ENCODE results near the gene ECI2. TPM values are rescaled to one million over a fixed set of nuclear protein-coding genes. Genes with fewer than 3 reads are reported as not detected.
"Not testable (repeated sequence)": the region's sequence is repeated elsewhere in the genome, so short reads cannot be mapped to it uniquely, and the experiment has no call there.

ECI2 gene
- total RNA-seq, 1 donor from 2014 or later = 36.9 TPM

DNA sequence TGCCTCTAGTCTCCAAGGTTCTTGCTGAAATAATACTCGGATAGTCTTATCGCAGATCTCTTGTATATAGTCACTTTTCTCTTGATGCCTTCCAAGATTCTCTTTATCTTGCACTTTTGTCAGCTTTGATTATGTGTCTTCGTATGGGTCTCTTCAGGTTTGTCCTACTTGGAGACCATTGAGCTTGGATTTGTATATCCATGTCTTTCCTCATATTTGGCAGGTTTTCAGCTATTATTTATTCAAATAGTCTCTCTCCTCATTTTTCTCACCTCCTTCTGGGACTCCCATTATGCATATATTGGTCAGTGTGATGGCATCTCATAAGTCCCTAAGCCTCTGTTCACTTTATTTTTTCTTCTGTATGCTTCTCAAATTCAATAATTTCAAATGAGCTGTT is 23.0 kb downstream of the ECI2 start:
- DNase-seq (ENCODE audit: low spot score) = no peak
- Mint-ChIP-seq H3K36me3 (ENCODE audit: low read depth) (peaks cover 35% of the 10 kb centered on the region), H3K27ac (no peak overlapping the region), H3K4me1 (ENCODE audit: low read depth) (peaks cover 5% of the 10 kb centered on the region), H3K27me3 (ENCODE audit: low read depth) (peaks cover 39% of the 10 kb centered on the region), H3K4me3 (ENCODE audit: low read depth) (no peak overlapping the region), H3K9me3 (peaks cover 14% of the 10 kb centered on the region)
- intact Hi-C loops (cut with micrococcal nuclease) = no loop called here

DNA sequence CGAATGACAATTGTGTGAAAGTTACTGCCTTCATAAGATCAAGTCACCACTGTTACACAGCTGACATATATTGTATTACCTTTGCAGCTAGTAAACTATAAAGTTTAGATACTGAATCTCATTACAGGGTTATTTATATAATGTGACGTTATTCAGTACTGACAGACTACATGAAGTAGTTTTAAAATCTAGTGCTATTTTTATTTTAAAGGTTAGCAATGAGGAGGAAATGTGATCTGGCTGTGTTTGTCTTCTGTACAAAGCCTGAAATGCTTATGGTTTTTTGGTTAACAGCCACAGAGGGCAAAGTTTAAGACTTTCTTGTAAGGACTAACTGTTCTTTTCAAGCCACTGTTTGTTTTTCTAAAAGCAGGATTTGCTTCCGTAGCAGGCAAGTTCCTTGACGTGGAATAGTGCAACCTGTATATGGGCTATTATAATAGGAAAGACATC is 26.0 kb downstream of the ECI2 start:
- H3K4me3 Mint-ChIP-seq (ENCODE audit: low read depth); intact Hi-C loops (cut with micrococcal nuclease); DNase-seq (ENCODE audit: low spot score); H3K4me1 Mint-ChIP-seq (ENCODE audit: low read depth); H3K27ac Mint-ChIP-seq: not testable (repeated sequence)
- Mint-ChIP-seq H3K36me3 (ENCODE audit: low read depth) (peaks cover 12% of the 10 kb centered on the region), H3K27me3 (ENCODE audit: low read depth) (peaks cover 53% of the 10 kb centered on the region), H3K9me3 (peaks cover 14% of the 10 kb centered on the region)

DNA sequence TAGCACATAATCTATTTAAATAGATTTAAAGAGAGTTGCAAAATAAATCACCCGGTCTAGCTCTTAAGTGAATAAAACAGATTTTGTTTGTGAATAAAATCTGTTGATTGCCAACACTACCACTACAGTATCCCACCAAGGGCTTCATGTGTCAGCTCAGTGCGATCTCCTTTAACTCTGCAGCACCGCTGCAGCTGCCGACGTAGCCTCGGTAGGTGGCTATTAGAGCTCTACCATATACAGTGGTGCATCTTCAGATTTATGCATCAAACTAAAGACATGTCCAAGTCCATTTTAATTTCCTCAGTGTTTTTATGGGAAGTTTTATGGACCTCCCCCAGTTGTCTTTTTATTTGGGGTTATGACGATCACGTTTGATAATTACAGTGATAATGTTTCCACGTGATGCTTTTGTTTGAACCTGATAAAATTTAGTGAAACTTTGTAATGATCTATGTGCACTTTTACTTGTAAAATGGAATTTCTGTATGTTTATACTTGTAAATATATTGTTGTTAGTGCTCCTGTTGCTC is 26.7 kb downstream of the ECI2 start:
- Mint-ChIP-seq H3K4me3 (ENCODE audit: low read depth) (no peak overlapping the region), H3K36me3 (ENCODE audit: low read depth) (peaks cover 5% of the 10 kb centered on the region), H3K9me3 (peaks cover 14% of the 10 kb centered on the region), H3K4me1 (ENCODE audit: low read depth) (peaks cover 2% of the 10 kb centered on the region), H3K27me3 (ENCODE audit: low read depth) (peaks cover 53% of the 10 kb centered on the region), H3K27ac (no peak overlapping the region)
- intact Hi-C loops (cut with micrococcal nuclease) = no loop called here
- no peak for DNase-seq (ENCODE audit: low spot score)

DNA sequence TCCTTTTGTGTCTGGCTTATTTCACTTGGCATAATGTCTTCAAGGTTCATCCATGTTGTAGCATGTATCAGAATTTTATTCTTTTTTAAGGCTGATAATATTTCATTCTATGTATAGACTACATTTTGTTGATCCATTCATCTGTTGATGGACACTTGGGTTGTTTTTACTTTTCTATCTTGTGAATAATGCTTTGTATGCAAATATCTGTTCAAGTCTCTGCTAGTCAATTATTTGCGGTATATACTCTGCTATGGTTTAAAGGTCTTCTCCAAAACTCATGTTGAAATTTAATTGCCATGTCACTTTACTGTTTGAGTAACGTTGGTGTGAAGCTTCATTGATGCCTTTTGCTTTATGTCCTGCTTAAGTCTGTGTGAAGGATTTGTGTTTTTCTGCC is 27.5 kb downstream of the ECI2 start:
- H3K4me1 Mint-ChIP-seq (ENCODE audit: low read depth) = no peaks in the 10 kb centered on the region
- peaks cover 8% of the 10 kb centered on the region for H3K9me3 Mint-ChIP-seq

DNA sequence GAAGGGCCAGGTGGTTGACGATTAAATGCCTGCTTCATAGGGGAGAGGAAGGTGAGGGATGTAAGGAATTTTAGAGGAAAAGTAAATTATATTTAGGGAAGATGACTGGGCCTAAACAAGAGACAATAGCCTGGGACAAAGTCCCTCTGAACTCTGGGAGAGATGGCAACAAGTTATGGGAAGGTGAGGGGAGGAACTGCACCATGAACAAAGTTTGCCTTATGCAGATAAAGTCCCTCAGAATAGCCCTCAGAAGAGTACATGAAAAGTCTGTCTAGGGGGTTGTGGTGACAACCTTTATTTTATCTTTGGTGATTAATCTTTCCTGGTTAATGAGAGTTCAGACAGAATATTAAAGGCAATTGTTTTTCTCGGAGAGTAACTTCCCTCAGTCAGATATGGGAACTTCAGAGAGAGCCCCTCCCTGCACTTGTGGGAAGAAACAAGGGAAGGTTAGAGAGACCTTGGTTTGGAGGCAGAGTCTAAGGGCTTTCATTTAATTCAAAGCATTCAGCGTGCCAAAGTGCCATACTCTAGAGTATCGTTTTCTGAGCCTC is 29.3 kb downstream of the ECI2 start:
- H3K4me1 Mint-ChIP-seq (ENCODE audit: low read depth) = no peaks in the 10 kb centered on the region
- no peaks in the 10 kb centered on the region for H3K9me3 Mint-ChIP-seq
- H3K27me3 Mint-ChIP-seq (ENCODE audit: low read depth) = peaks cover 38% of the 10 kb centered on the region
- DNase-seq (ENCODE audit: low spot score) = no peak
- intact Hi-C loops (cut with micrococcal nuclease) = no loop called here
- no peak overlapping the region for H3K4me3 Mint-ChIP-seq (ENCODE audit: low read depth)
- H3K36me3 Mint-ChIP-seq (ENCODE audit: low read depth) = no peaks in the 10 kb centered on the region
- no peak overlapping the region for H3K27ac Mint-ChIP-seq

More for the DNA sequence above, 27.5 kb downstream of the ECI2 start:
- peaks cover 53% of the 10 kb centered on the region for H3K27me3 Mint-ChIP-seq (ENCODE audit: low read depth)
- H3K4me3 Mint-ChIP-seq (ENCODE audit: low read depth) = no peak overlapping the region
- no peak overlapping the region for H3K27ac Mint-ChIP-seq
- intact Hi-C loops (cut with micrococcal nuclease) = no loop called here
- no peaks in the 10 kb centered on the region for H3K36me3 Mint-ChIP-seq (ENCODE audit: low read depth)
- DNase-seq (ENCODE audit: low spot score) = no peak

DNA sequence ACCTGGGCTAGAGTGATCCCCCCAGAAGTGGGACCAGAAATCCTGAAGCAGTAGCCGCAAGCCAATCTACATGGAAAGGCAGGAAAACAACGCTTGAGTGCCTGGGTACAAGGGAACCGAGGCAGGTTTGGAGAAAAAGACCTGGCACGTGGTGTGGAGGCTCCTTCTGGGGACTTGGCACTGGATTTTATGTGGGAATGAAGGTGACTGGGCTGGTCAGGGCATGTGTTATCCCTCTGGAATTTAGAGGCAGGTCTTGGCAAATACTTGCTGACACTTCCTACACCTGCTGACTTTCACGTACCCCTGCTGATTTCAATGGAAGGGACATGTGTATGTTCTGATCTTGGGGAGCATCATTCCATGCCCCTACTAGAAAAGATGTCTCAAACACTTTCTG is 31.4 kb downstream of the ECI2 start:
- no peak overlapping the region for H3K4me3 Mint-ChIP-seq (ENCODE audit: low read depth)
- intact Hi-C loops (cut with micrococcal nuclease) = no loop called here
- DNase-seq (ENCODE audit: low spot score) = no peak
- H3K9me3 Mint-ChIP-seq = no peaks in the 10 kb centered on the region
- no peak overlapping the region for H3K27ac Mint-ChIP-seq
- no peaks in the 10 kb centered on the region for H3K4me1 Mint-ChIP-seq (ENCODE audit: low read depth)
- no peaks in the 10 kb centered on the region for H3K36me3 Mint-ChIP-seq (ENCODE audit: low read depth)
- peaks cover 32% of the 10 kb centered on the region for H3K27me3 Mint-ChIP-seq (ENCODE audit: low read depth)

DNA sequence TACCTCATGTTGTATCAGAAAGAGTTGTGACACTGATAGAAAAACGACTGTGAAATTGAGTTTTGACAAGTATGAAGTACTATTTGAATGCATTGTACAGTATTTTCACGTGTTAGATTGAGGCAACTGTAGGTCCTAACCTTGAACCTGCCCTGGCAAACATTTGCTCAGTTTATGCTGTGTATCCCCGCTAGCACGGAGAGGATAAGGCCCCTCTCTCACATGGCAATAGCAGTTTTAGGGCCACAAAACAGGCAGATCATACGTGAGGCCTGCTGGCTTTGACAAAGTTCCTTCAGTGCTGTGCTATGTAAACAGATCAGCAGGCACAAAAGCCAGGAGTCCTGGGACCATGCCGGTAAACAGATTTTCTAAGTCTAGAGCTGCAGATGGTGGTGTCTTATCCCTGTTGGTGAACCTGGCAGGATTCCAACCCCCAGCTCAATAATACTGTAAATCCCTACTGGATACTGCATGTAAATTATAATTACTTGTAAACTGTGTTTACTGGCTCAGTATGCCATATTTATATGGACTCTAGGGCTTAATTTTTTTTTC is 32.6 kb downstream of the ECI2 start:
- intact Hi-C loops (cut with micrococcal nuclease) = no loop called here
- DNase-seq (ENCODE audit: low spot score) = no peak
- Mint-ChIP-seq H3K4me3 (ENCODE audit: low read depth) (no peak overlapping the region), H3K27me3 (ENCODE audit: low read depth) (peaks cover 22% of the 10 kb centered on the region), H3K27ac (no peak overlapping the region), H3K36me3 (ENCODE audit: low read depth) (no peaks in the 10 kb centered on the region), H3K4me1 (ENCODE audit: low read depth) (no peaks in the 10 kb centered on the region), H3K9me3 (no peaks in the 10 kb centered on the region)

DNA sequence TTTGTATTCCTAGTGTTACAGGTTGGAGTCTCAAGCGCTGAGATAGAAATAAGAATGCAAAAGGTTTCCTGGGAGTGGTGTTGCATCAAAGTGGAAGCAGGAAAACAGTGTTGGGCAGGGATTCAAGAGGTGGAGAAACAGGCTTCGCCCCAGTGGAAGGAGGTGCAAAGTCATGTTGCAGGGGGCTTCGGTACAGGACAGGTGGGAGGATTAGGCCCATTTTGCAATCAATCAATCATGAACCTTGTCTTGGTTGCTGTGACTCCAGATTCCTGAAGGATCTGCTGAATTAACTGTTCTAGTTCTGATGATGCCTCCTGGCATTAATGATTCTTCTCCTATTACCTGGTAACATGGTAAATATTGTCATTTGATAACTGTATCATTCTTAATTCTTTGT is 34.1 kb downstream of the ECI2 start:
- H3K27me3 Mint-ChIP-seq (ENCODE audit: low read depth) = peaks cover 12% of the 10 kb centered on the region
- H3K9me3 Mint-ChIP-seq = no peaks in the 10 kb centered on the region
- no peak overlapping the region for H3K27ac Mint-ChIP-seq
- no peaks in the 10 kb centered on the region for H3K4me1 Mint-ChIP-seq (ENCODE audit: low read depth)
- intact Hi-C loops (cut with micrococcal nuclease) = no loop called here
- no peak for DNase-seq (ENCODE audit: low spot score)
- H3K4me3 Mint-ChIP-seq (ENCODE audit: low read depth) = no peak overlapping the region
- no peaks in the 10 kb centered on the region for H3K36me3 Mint-ChIP-seq (ENCODE audit: low read depth)

DNA sequence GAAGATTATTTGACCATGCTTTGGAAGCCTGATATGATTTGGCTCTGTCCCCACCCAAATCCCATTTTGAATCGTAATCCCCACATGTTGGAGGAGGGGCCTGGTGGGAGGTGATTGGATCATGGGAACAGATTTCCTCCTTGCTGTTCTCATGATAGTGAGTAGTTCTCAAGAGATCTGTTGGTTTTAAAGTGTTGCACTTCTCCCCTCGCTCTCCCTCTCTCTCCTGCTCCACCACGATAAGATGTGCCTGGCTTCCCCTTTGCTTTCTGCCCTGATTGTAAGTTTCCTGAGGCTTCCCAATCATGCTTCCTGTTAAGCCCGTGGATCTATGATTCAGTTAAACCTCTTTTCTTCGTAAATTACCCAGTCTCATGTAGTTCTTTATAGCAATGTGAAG is 34.7 kb downstream of the ECI2 start:
- Mint-ChIP-seq H3K36me3 (ENCODE audit: low read depth) (no peaks in the 10 kb centered on the region), H3K4me1 (ENCODE audit: low read depth) (no peaks in the 10 kb centered on the region), H3K27ac (no peak overlapping the region), H3K27me3 (ENCODE audit: low read depth) (peaks cover 9% of the 10 kb centered on the region), H3K9me3 (no peaks in the 10 kb centered on the region), H3K4me3 (ENCODE audit: low read depth) (no peak overlapping the region)
- intact Hi-C loops (cut with micrococcal nuclease) = no loop called here
- DNase-seq (ENCODE audit: low spot score) = no peak

DNA sequence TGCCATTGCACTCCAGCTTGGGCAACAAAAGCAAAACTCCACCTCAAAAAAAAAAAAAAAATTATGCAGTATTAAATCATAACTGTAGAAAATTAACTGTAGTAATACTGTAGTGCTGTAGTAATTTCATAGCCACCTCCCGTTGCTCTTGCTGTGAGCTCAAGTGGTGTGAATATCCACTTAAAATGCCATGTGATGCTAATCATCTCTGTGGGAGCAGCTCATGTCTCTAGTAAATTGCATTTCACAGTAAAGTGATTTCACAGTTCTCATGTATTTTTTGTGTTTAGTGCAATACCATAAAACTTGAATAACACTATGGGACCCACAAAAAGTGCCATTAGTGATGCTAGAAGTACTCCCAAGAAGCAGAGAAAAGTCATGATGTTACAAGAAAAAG is 42.1 kb downstream of the ECI2 start:
- Mint-ChIP-seq H3K4me1 (ENCODE audit: low read depth) (no peaks in the 10 kb centered on the region), H3K27me3 (ENCODE audit: low read depth) (peaks cover 4% of the 10 kb centered on the region), H3K4me3 (ENCODE audit: low read depth) (no peak overlapping the region), H3K36me3 (ENCODE audit: low read depth) (no peaks in the 10 kb centered on the region), H3K9me3 (no peaks in the 10 kb centered on the region), H3K27ac (no peak overlapping the region)
- intact Hi-C loops (cut with micrococcal nuclease) = no loop called here
- DNase-seq (ENCODE audit: low spot score) = no peak

DNA sequence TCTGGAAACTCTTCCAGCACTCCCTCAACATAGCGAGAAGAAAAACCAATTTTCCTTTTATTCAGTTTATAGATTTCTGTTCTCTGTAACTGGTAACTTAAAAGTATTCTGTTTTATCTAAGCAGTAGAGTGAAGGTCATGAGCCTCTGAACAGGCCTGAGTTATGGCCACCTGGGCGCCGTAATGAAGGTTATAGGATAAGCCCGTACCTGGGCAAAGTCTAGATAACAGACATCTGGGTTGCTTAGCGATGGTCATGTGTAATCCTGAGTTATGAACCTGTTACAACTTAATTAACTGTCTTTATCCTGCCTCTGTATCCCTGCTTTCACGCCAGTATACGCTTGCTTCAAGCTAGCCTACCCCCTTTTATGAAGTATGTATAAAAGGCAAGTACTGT is 43.4 kb downstream of the ECI2 start:
- H3K4me1 Mint-ChIP-seq (ENCODE audit: low read depth) = no peaks in the 10 kb centered on the region
- peaks cover 4% of the 10 kb centered on the region for H3K27me3 Mint-ChIP-seq (ENCODE audit: low read depth)
- intact Hi-C loops (cut with micrococcal nuclease) = no loop called here
- H3K9me3 Mint-ChIP-seq = no peaks in the 10 kb centered on the region
- H3K4me3 Mint-ChIP-seq (ENCODE audit: low read depth) = no peak overlapping the region
- no peak overlapping the region for H3K27ac Mint-ChIP-seq
- H3K36me3 Mint-ChIP-seq (ENCODE audit: low read depth) = no peaks in the 10 kb centered on the region
- no peak for DNase-seq (ENCODE audit: low spot score)

DNA sequence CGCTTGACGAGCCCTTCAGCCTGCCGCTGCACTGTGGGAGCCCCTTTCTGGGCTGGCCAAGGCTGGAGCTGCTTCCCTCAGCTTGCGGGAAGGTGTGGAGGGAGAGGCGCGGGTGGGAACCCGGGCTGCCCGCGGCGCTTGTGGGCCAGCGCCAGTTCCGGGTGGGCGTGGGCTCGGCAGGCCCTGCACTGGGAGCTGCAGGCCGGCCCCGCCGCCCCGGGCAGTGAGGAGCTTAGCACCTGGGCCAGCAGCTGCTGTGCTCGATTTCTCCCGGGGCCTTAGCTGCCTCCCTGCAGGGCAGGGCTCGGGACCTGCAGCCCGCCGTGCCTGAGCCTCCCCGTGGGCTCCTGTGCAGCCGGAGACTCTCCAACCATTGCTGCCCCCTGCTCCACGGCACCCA is 45.3 kb downstream of the ECI2 start:
- H3K27ac Mint-ChIP-seq; H3K9me3 Mint-ChIP-seq; intact Hi-C loops (cut with micrococcal nuclease); DNase-seq (ENCODE audit: low spot score); H3K27me3 Mint-ChIP-seq (ENCODE audit: low read depth); H3K36me3 Mint-ChIP-seq (ENCODE audit: low read depth); H3K4me1 Mint-ChIP-seq (ENCODE audit: low read depth); H3K4me3 Mint-ChIP-seq (ENCODE audit: low read depth): not testable (repeated sequence)

DNA sequence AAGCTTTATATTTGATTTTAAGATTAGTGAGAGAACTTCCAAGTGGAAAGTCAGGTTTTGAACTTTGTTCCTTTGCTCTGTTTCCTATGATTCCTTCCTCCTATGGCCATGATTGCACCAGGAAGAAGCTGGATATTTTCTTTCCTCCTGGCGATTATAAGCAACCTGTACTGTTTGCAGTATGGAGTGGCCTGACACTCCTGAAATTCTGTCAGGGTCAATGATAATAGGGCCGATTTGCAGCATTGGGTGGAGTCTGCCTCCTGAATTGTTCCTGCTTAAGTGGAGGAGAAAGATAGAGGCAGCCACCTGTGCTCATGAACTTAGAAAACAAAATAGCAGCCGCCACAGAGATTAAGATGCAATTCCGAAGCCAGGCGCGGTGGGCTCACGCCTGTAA is 46.7 kb downstream of the ECI2 start:
- intact Hi-C loops (cut with micrococcal nuclease) = no loop called here
- H3K36me3 Mint-ChIP-seq (ENCODE audit: low read depth) = no peaks in the 10 kb centered on the region
- H3K27me3 Mint-ChIP-seq (ENCODE audit: low read depth) = peaks cover 3% of the 10 kb centered on the region
- H3K4me3 Mint-ChIP-seq (ENCODE audit: low read depth) = no peak overlapping the region
- H3K9me3 Mint-ChIP-seq = no peaks in the 10 kb centered on the region
- no peak for DNase-seq (ENCODE audit: low spot score)
- no peak overlapping the region for H3K27ac Mint-ChIP-seq
- no peaks in the 10 kb centered on the region for H3K4me1 Mint-ChIP-seq (ENCODE audit: low read depth)

DNA sequence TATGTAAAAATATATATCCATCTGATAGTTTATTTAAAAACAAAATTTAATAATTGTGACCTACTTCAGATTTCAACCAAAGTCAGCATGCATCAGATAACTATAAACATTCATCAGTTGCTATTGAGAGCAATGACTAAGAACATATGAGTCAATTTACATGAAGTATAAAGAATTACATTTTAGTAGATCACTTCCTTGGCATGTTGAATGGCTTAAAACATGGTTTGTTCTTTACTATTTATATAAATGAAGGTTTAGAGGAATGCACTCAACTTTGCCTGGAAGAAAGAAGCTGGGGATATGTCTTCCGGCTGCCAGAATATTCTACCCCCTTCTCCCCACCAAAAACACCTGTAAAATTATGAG is 50.1 kb downstream of the ECI2 start:
- Mint-ChIP-seq H3K9me3 (no peaks in the 10 kb centered on the region), H3K4me3 (ENCODE audit: low read depth) (no peak overlapping the region), H3K27me3 (ENCODE audit: low read depth) (peaks cover 6% of the 10 kb centered on the region), H3K36me3 (ENCODE audit: low read depth) (no peaks in the 10 kb centered on the region), H3K27ac (no peak overlapping the region), H3K4me1 (ENCODE audit: low read depth) (no peaks in the 10 kb centered on the region)
- DNase-seq (ENCODE audit: low spot score) = no peak
- intact Hi-C loops (cut with micrococcal nuclease) = no loop called here
